K562 (cell line): ENCODE results near the gene SCG3.

Source experiments
- ILF3 ChIP-seq: fragments of 450-650 bp; IDR thresholded peaks from 2 replicates; pipeline ENCODE4 v1.6.1; 2018; ENCODE audit warnings: antibody characterized with exemption, mild to moderate bottlenecking, moderate library complexity, borderline replicate concordance
- NR3C1 ChIP-seq: sonication (generic); formaldehyde crosslinking; IDR thresholded peaks from 2 replicates; pipeline ENCODE4 v1.8.1; 2022; ENCODE audit warnings: missing genetic modification reagents
- TF ChIP-seq, protein P1 (sequence below), 2 experiments: IDR thresholded peaks; 2 replicates each; pipeline ENCODE4 v1.6.1; 2011; ENCODE audit warnings: borderline replicate concordance in 1 of 2, control low read depth in 1 of 2, low read depth in 1 of 2, low read length in 1 of 2, mild to moderate bottlenecking in 1 of 2, mixed read lengths in 1 of 2, moderate library complexity in 1 of 2; ENCODE audit not compliant: insufficient read depth in 1 of 2, insufficient read length in 1 of 2, poor library complexity in 1 of 2, severe bottlenecking in 1 of 2; ENCODE audit errors: extremely low read depth in 1 of 2
- TF ChIP-seq, protein P2 (sequence below), 3 experiments: IDR thresholded peaks in 2 of 3; conservative IDR thresholded peaks in 1 of 3; 2 replicates each; pipeline ENCODE4 v1.5.1; 2011 to 2012; ENCODE audit warnings: low read length in 3 of 3, mild to moderate bottlenecking in 3 of 3, control low read depth in 2 of 3, improper control_type of control experiment in 1 of 3, inconsistent platforms in 1 of 3, low read depth in 1 of 3, mixed read lengths in 1 of 3, moderate library complexity in 1 of 3; ENCODE audit not compliant: insufficient read depth in 2 of 3
- TF ChIP-seq, protein P3 (sequence below): sonication (generic); formaldehyde crosslinking; IDR thresholded peaks from 2 replicates; pipeline ENCODE4 v1.8.1; 2022; ENCODE audit warnings: missing genetic modification reagents

DNA sequence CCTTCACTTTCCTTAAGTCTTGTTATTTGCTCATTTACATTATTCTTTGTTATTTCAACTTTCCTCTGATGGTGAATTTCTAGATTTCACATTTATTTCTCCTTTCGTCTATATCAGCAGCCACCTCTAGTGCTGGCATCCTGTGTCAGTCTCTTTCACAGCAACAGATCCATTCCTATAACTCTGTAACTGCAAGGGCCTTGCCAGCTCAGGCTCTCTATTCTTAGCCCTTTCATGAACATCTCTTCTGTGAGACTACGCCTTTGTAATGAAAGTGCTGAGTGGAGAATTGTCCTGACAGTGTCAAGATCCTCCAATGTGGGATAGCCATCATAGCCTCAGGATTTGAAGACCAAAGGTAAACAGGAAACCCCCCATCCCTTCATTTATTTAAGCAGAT lies 3.9 kb upstream of the SCG3 start:
- TF ChIP-seq NR3C1 (no peak), ILF3 (no peak)
- TF ChIP-seq, protein P1, sequence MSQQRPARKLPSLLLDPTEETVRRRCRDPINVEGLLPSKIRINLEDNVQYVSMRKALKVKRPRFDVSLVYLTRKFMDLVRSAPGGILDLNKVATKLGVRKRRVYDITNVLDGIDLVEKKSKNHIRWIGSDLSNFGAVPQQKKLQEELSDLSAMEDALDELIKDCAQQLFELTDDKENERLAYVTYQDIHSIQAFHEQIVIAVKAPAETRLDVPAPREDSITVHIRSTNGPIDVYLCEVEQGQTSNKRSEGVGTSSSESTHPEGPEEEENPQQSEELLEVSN (IDR thresholded peaks at IDR 0.05; ENCODE audit: borderline replicate concordance in 1 of 2, extremely low read depth in 1 of 2, insufficient read depth in 1 of 2, insufficient read length in 1 of 2, low read depth in 1 of 2, low read length in 1 of 2, poor library complexity in 1 of 2, severe bottlenecking in 1 of 2), result no peak
- TF ChIP-seq, protein P2, sequence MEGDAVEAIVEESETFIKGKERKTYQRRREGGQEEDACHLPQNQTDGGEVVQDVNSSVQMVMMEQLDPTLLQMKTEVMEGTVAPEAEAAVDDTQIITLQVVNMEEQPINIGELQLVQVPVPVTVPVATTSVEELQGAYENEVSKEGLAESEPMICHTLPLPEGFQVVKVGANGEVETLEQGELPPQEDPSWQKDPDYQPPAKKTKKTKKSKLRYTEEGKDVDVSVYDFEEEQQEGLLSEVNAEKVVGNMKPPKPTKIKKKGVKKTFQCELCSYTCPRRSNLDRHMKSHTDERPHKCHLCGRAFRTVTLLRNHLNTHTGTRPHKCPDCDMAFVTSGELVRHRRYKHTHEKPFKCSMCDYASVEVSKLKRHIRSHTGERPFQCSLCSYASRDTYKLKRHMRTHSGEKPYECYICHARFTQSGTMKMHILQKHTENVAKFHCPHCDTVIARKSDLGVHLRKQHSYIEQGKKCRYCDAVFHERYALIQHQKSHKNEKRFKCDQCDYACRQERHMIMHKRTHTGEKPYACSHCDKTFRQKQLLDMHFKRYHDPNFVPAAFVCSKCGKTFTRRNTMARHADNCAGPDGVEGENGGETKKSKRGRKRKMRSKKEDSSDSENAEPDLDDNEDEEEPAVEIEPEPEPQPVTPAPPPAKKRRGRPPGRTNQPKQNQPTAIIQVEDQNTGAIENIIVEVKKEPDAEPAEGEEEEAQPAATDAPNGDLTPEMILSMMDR (IDR thresholded peaks at IDR 0.05 in 2 of 3, conservative IDR thresholded peaks at IDR 0.05 in 1 of 3; ENCODE audit: insufficient read depth in 2 of 3, low read depth in 1 of 3, low read length in 3 of 3), result no peak
- TF ChIP-seq, protein P3, sequence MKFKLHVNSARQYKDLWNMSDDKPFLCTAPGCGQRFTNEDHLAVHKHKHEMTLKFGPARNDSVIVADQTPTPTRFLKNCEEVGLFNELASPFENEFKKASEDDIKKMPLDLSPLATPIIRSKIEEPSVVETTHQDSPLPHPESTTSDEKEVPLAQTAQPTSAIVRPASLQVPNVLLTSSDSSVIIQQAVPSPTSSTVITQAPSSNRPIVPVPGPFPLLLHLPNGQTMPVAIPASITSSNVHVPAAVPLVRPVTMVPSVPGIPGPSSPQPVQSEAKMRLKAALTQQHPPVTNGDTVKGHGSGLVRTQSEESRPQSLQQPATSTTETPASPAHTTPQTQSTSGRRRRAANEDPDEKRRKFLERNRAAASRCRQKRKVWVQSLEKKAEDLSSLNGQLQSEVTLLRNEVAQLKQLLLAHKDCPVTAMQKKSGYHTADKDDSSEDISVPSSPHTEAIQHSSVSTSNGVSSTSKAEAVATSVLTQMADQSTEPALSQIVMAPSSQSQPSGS (CRISPR knock-in tag), result no peak
